ENCODE measurements around the gene PAGR1.

GRCh38 chr16:29791845-29792807 is 23.8 kb upstream of the PAGR1 start:
- TF ChIP-seq TAF1 (CRISPR knock-in tag; IDR thresholded peaks at IDR 0.05) (no peak), ZNF263 (CRISPR knock-in tag; IDR thresholded peaks at IDR 0.05) (no peak), FOSL1 (CRISPR knock-in tag; IDR thresholded peaks at IDR 0.05; ENCODE audit: borderline replicate concordance) (no peak), MYC (CRISPR knock-in tag; IDR thresholded peaks at IDR 0.05; ENCODE audit: borderline replicate concordance) (no peak), YEATS2 (CRISPR knock-in tag; IDR thresholded peaks at IDR 0.05; ENCODE audit: borderline replicate concordance) (no peak), YY1 (IDR thresholded peaks at IDR 0.05; ENCODE audit: insufficient read depth, insufficient replicate concordance, low read depth, low read length) (peak; percentile 42), ZSCAN30 (CRISPR knock-in tag; IDR thresholded peaks at IDR 0.05) (no peak)

Measured in HepG2 (cell line).